Hematopoietic multipotent progenitor cell treated with erythropoietin and hydrocortisone succinate and interleukin-3 and kit ligand, for 6 days (in vitro differentiated cells): Measurements from ENCODE around the gene HYLS1.
"Not testable (repeated sequence)": the region's sequence is repeated elsewhere in the genome, so short reads cannot be mapped to it uniquely, and the experiment has no call there.

ENCODE experiments used
- DNase-seq: peaks from one replicate; pipeline ENCODE4 v3.0.0-alpha.2; 2015

The HYLS1 gene

GRCh38 chr11:125887373-125888324, at the start of gene HYLS1:
HYLS1 (plus strand) TSS chr11:125887668; CDS start chr11:125899369, 11,701 bp downstream.
- peak; percentile 92 for DNase-seq

DNA sequence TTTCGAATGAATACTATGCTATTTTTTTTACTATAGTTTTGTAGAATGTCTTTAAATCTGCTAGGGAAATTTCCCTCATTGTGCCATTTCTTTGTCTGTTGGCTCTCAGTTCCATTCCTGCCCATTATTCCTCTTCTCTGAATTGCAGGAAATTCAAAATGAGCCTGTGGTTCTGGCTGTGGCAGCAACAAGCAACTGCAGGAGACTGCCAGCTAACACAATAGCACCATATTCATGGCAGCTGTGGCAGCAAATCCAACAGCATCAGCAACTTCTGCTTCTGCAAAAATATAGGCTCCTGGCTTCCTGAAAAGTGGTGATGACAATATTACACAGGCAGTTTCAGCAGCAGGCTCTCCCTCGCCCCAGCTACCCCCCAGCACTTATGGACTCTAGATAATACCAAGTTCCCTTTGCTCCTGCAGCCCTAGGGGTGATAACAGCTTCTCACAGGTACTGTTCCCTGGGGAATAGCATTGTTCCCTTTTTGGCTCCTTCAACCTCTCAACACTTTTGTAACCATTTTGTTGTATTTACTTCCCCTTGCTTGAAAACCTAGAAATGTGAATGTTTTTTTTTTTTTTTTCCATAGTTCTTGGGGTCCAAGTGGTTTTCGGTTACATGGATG, 45.0 kb upstream of the HYLS1 start:
- DNase-seq = no peak

DNA sequence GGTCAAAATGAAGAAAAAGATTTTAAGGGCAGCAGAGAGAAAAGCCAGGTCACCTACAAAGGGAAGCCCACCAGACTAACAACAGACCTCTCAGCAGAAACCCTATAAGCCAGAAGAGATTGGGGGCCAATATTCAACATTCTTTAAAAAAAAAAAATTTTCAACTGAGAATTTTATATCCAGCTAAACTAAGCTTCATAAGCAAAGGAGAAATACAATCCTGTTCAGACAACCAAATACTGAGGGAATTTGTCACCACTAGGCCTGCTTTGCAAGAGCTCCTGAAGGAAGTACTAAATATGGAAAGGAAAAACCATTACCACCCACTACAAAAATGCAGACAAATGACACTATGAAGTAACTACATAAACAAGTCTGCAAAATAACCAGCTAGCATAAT, 41.3 kb upstream of the HYLS1 start:
- no peak for DNase-seq

DNA sequence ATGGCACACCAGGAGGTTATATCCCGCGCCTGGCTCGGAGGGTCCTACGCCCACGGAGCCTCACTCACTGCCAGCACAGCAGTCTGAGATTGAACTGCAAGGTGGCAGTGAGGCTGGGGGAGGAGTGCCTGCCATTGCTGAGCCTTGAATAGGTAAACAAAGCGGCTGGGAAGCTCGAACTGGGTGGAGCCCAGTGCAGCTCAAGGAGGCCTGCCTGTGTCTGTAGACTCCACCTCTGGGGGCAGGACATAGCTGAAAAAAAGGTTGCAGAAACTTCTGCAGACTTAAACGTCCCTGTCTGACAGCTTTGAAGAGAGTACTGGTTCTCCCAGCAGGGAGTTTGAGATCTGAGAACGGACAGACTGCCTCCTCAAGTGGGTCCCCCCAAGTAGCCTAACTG, 29.8 kb upstream of the HYLS1 start:
- DNase-seq = not testable (repeated sequence)

GRCh38 chr11:125862786-125863185, 24.7 kb upstream of the HYLS1 start:
- DNase-seq = not testable (repeated sequence)

DNA sequence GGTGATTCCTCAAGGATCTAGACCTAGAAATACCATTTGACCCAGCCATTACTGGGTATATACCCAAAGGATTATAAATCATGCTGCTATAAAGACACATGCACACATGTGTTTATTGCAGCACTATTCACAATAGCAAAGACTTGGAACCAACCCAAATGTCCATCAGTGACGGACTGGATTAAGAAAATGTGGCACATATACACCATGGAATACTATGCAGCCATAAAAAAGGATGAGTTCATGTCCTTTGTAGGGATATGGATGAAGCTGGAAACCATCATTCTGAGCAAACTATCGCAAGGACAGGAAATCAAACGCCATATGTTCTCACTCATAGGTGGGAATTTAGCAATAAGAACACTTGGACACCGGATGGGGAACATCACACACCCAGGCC, 22.1 kb upstream of the HYLS1 start:
- DNase-seq = not testable (repeated sequence)

DNA sequence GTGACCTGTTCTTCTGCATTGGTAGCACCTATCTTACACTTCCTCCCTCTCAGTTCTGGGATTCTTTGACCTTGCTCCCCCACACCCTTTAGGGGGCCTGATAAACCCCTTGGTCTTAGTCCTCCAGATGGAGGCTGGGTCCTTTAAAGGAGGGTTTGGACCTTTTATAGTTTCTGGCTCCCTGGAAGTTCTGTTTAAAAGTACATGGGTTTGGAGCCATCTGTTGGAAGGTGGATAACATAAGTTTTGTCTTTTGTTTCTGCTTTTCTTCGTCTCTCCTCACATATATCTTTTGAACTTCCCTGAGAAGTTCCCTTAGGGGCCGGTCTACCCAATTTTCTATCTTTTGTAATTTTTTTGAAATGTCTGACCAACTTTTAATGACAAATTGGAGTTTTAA, 17.9 kb upstream of the HYLS1 start:
- DNase-seq = no peak

GRCh38 chr11:125871391-125872137, 15.9 kb upstream of the HYLS1 start:
- DNase-seq = peak; percentile 58

DNA sequence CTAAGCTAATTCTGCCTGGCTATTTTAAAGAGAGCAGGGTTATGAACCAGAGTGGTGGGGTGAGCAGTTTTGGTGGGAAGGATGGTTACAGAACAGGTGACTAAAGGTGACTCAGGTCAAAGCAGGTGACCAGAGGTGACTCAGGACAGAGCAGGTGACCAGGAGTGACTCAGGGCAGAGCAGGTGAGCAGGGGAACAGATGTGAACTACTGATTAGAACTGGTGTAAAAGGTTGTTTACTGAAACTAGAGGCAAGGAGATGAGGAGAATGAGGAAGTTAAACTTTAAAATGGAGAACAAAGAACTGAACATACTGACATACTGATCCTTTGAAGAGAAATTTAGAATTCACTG, 15.4 kb upstream of the HYLS1 start:
- no peak for DNase-seq

DNA sequence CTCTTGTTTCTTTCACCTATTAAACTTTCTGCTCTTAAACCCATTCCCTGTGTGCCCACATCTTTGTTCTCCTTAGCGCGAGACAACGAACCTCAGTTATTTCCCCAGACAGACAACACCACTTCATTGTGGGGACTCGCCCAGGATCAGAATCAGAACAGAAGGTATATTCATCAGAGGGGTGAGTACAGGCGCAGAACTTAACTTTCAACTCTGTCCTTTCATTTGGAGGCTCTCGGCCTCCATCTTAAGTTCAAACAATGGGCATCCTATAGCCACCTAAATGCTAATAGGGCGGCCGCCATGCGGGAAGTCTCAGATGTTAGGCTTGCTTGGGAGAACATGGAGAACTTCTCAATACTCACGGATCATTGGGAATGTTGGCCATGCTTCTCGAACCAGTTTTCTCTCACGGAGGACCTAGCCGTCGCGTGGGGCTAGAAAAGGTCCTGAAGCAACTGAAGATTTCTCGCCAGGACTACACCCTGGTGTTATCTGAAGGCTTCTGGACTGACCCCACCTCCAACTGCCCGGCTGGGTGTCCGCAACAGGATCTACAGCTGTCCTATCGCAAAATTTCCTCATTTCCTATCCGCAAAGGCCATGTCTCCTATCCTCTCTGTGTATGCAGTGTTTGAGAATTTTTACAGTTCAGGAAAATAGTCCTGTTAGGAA, 13.4 kb upstream of the HYLS1 start:
- DNase-seq = no peak

GRCh38 chr11:125874556-125875124, 12.8 kb upstream of the HYLS1 start:
- peak; percentile 86 for DNase-seq

DNA sequence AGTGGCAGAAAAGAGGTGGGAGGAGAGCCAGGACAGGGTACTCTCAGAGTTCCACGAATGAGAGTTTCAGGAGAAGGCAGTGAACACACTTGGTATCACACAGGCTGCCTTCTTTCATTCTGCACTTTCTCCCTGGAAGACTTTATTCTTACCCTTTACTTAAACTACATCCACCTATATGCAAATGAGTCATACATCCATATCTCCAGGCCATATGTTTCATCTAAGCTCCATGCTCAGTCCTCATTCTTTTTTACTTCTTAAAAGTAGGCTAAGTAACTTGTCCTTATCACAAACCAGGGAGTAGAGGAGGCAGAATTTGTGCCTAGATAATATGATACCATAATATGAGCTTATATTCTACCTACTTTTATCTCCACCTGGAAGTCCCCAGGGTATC, 6.2 kb upstream of the HYLS1 start:
- no peak for DNase-seq

DNA sequence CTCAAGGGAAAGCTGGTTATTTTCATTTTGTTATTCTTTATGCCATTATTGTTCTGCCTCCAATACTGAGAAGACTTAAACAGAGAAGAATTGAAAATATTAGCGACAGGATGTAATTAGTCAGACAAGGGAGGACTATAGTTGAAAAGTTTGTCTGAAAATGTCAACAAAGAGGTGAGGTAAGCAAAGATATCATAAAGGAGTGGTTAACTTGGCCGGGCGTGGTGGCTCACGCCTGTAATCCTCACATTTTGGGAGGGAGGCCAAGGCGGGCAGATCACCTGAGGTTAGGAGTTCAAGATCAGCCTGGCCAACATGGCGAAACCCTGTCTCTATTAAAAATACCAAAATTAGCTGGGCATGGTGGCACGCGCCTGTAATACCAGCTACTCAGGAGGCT, 4.1 kb upstream of the HYLS1 start:
- DNase-seq = no peak

GRCh38 chr11:125886997-125887372, 483 bp upstream of the HYLS1 start:
- DNase-seq = peak; percentile 35

GRCh38 chr11:125890447-125891100, 3.1 kb downstream of the HYLS1 start:
- DNase-seq = peak; percentile 21

- no peak for DNase-seq
Observed at GRCh38 chr11:125892071-125892470, 4.6 kb downstream of the HYLS1 start.

DNA sequence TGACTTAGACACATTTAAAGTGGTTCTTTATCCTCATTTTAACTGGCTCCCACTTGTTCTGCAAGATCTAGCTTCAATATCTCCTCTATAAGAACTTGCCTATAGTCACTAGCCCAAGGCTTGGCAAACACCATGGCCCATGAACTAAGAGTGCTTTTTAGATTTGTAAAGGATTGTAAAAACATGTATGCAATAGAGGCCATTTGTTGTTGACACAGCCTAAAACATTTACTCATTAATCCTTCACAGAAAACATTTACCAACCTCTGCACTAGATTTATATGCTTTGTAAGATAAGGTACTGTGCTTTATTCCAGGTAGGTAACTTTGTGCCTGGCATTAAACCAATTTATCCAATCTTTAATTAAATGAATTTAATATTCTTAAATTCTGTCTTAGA, 5.5 kb downstream of the HYLS1 start:
- DNase-seq = no peak

DNA sequence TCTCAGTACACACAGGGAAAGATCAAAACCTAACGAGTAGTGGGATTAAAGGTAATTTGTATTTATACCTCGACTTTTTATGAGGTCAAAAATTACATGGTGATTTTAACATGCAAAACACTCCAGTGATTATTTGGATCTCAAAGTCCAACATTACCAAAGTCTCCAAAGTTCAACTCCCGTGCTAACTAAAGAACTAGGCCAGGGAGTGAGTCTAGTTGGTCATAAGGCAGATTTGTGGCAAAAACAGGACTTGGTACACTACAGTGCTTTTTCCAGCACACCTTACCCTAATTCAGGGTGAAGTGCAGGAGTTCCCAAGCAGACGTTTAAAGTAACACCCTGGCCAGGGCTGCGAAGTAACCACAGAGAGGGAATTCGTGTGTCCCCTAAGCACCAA, 14.4 kb downstream of the HYLS1 start:
- DNase-seq = no peak

DNA sequence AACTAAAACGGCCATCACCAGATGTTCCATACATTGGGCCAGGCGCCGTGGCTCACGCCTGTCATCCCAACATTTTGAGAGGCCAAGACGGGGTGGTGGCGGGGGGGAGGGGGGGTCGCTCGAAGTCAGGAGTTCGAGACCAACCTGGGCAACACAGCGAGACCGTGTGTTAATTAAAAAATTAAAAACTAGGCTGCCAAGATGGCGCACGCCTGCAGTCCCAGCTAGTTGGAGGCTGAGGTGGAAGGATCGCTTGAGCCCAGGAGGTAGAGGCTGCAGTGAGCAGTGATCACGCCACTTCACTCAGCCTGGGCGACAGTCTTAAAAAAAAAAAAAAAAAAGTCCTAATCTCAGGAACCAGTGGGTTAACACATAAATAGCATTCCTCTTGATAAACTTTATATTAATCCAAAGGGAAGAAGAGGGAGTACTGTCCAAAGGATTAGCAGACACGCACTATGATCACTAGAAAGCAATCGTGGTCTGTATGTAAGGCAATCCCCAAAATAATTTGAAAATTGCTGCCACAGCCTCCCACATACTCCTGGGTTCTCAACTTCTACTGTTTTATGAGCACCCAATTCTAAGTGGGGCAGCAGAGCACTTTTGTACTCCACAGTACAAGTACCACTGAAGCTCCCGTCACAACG, 14.9 kb downstream of the HYLS1 start:
- no peak for DNase-seq

- DNase-seq = peak; percentile 94
Observed at GRCh38 chr11:125902927-125903710, 15.7 kb downstream of the HYLS1 start, which contains the start of gene PUS3. PUS3 (minus strand) TSS chr11:125903206; CDS start chr11:125896284, 6,922 bp downstream.
